H4 (cell line): ENCODE measurements around the gene GFOD1. TPM values are rescaled to one million over a fixed set of nuclear protein-coding genes. Genes with fewer than 3 reads are reported as not detected.
A peak's percentile ranks its signal among the peaks of the same experiment; 100 is the strongest.

Source experiments
- DNase-seq: peaks from one replicate; pipeline ENCODE4 v3.0.0-alpha.2; 2015; ENCODE audit warnings: low spot score
- total RNA-seq: library from RNA; depleted of rRNA; stranded (reverse); fragments of >200 nt; shearing (Covaris generic); gene quantifications from 2 replicates; pipeline ENCODE4 v1.2.3, GENCODE V29; 2014; rRNA removed

GFOD1 gene, protein sequence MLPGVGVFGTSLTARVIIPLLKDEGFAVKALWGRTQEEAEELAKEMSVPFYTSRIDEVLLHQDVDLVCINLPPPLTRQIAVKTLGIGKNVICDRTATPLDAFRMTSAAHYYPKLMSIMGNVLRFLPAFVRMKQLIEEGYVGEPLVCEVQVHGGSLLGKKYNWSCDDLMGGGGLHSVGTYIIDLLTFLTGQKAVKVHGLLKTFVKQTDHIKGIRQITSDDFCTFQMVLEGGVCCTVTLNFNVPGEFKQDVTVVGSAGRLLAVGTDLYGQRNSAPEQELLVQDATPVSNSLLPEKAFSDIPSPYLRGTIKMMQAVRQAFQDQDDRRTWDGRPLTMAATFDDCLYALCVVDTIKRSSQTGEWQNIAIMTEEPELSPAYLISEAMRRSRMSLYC
- 0.82 and 0.87 TPM in 2 replicates for total RNA-seq

DNA sequence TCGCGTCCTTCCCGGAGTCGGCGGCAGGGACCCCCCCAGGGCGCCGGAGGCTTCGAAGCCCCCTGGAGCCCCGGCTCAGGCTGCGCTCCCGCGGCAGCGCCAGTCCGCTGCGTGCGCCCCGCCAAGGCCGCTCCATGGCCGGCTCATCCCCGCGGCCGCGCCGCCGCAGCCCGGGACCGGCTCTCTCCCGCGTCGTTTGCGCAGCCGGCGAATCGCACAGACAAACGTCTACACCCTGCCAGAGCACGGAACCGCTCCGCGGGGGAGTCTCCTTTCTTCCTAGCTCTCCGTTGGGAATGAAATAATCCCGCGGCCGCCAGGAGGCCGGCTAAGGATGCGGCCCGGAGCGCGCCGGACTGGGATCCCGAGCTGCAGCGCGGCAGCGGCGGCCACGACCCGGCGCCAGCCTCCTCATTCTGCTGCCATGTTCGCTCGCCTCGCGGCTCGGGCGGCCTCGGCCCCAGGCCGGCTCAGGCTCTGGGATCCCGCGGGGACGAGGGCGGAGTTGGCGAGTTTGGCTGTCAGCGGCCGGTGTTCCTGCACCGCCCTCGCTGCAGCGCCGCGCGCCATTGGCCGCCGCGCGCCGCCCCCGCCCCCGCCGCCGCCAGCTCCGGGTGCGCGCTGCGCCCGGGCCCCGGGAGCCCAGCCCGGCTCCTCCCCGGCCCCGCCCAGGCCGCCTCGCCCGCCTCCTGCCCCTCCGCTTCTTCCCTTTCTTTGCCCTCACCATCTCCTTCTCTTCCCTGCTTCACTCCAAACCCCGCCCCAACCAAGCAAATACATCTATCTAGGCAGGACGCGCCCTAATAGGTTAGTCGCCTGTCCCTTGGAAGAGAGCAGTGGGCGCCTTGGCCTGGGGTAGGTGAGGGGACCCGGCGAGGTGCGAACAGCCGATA is at the start of gene GFOD1:
TSS of gene GFOD1 (minus strand) at position 479 of the 893 bp plus-strand sequence. CDS start 710 bp downstream, outside the sequence.
- peak; percentile 63 for DNase-seq

GRCh38 chr6:13536796-13537526 is 49.6 kb upstream of the GFOD1 start:
- no peak for DNase-seq

DNA sequence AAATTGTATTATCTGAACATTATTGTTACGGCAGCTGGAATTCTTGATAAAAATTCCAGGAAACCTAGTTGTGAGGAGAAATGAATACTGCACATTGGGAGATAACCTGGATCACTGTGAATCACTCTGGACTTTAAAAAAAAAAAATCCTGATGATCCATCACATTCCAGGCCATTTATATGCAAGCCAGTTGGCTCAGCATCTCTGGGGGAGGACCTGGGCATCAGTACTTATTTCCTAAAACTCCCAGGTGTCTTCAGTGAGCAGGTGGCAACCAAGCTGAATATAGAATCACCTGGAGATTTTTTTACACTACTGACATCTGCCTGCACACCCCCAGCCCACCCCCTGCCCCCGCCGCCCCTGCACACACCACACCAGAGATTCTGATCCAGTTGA is 47.9 kb upstream of the GFOD1 start:
- no peak for DNase-seq

- DNase-seq: no peak
Observed at GRCh38 chr6:13534536-13534935, 47.1 kb upstream of the GFOD1 start.

DNA sequence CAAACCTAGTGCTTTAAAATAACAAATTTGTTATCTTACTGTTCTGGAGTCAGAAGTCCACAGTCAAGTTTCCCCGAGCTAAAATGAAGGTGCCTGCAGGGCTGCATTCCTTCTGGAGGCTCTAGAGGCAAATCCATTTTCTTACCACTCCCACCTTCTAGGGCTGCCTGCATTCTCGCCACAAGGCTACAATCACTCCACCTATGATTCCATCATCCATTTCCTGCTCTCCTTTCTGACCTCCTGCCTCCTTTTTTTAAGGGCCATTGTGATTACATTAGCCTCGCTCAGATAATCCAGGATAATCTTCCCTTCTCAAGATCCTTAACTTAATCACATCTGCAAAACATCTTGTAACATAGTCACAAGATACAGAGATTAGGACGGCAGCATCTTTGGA is 44.6 kb upstream of the GFOD1 start:
- no peak for DNase-seq

DNA sequence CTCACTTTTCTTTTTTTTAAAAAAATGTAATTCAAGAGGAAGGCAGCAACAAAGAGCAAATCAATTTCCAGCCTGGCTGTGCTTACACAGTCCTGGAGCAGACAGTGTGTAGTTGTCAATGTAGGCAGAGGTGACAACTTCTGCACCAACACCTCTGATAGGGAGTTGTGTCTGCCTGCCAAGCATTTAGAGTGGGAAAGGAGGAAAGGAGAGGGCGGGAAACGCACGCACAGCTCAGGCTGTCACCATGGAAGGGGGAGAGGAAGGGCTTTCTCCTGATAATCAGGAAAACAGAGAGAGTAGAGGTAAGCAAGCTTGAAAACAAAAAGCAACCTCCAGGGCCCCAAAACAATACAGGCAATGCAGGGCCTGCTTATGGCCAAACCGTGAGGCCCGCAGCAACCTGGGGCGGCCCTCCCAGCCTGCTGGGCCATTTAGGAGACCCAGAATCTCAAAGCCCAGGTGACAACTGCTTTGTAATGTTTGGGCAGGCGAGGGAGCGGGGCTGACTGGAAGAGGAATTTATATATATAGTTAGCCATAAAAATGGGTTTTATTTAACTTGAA is 41.5 kb upstream of the GFOD1 start:
- DNase-seq: no peak

GRCh38 chr6:13528232-13528631 is 40.8 kb upstream of the GFOD1 start:
- no peak for DNase-seq

GRCh38 chr6:13527671-13528056 is 40.3 kb upstream of the GFOD1 start:
- no peak for DNase-seq

- peak; percentile 43 for DNase-seq
Observed at GRCh38 chr6:13526727-13527670, 39.6 kb upstream of the GFOD1 start.

- no peak for DNase-seq
Observed at GRCh38 chr6:13526357-13526726, 38.9 kb upstream of the GFOD1 start.

DNA sequence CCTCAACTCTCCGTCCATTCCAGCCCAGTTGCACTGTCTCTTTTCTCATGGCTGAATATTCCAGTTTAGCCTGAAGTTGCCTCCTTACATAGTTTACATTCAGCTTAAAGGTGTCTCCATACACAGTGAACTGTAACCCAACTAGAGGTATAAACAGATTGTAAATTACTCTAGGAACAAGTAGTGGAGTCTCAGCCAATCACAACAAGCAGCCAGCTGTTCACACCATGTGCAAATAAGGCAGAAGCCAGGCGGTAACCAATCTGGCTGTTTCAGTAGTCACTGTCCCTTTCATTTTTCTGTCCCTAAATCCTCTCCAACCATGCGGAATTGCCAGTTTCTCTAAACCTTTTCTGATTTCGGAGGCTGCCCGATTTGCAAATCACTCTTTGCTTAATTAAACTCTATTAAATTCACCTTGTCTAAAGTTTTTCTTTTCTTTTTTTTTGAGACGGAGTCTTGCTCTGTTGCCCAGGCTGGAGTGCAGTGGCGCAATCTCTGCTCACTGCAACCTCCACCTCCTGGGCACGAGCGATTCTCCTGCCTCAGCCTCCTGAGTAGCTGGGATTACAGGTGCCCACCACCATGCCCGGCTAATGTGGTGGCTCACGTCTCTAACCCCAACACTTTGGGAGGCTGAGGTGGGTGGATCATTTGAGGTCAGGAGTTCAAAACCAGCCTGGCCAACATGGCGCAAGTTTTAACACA is 37.6 kb upstream of the GFOD1 start:
- DNase-seq: no peak

DNA sequence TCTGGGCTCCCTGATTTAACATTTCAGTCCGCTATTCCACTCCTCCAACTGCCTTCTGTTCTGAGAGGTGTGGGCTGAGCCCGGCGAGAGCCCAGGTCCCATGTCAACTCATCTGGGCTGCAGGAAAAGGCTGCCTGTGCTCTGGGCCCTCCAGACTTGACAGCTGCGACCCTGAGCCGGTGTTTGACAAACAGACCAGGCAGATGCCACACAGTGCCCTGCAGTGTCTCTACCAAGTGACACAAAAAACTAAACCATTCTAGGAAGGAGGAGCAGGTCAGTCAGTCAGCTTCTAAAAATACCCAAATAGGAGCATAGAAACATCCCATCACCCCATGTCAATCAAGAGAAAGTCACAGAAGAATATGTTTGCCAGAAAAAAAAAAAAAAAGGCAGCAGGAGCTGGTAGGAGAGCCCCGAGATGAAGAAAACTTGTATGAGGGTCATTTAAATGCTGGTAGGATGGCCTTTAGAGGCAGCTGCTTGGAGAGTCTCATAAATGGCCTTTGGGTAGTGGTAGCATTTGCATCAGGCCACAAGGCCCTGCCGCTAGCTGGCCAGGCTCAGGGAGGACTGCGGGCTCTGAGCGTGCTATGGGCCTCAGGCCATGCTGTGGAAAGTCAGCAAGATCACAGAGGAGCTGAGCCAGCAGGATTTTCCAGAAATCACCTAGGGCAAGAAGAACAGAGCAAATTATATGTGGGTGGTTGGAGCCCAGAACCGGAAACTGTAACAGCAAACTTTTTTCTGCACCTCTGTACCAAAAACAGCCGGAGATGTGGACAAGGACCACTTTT is 36.6 kb upstream of the GFOD1 start:
- no peak for DNase-seq

GRCh38 chr6:13522656-13523055 is 35.3 kb upstream of the GFOD1 start:
- no peak for DNase-seq

DNA sequence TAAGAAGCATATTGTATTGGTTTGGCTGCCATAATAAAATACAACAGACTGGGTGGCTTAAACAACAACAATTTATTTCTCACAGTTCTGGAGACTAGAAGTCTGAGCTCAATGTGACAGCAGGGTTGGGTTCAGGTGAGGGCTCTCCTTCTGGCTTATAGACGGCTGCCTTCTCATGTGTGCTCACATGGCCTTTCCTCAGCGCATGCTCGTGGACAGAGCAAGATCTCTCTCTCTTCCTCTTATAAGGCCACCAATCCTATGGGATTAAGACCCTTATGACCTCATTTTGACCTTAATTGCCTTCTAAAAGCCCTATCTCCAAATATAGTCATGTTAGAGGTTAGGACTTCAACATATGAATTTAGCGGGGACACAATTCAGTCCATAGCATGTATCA is 32.4 kb upstream of the GFOD1 start:
- DNase-seq: no peak

DNA sequence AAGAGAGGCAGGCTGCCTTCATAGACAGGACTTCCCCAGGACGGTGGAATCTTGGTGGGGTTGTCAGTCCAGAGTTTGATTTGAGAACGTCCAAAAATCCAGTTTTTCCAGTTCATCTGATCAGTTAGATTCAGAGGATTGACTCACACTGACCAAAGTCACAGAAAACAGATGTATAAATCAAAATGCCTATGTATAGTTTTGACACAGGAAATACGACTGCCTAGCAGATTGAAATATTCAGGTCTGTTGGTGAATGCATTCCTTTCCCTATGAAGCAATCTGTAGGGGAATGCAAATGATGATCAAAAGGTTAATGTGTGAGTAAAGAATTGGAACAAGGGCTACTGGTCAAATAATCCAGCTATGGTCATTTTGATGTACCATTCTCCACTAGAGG is 29.7 kb upstream of the GFOD1 start:
- DNase-seq: no peak

- DNase-seq: no peak
Observed at GRCh38 chr6:13515912-13516311, 28.5 kb upstream of the GFOD1 start.

DNA sequence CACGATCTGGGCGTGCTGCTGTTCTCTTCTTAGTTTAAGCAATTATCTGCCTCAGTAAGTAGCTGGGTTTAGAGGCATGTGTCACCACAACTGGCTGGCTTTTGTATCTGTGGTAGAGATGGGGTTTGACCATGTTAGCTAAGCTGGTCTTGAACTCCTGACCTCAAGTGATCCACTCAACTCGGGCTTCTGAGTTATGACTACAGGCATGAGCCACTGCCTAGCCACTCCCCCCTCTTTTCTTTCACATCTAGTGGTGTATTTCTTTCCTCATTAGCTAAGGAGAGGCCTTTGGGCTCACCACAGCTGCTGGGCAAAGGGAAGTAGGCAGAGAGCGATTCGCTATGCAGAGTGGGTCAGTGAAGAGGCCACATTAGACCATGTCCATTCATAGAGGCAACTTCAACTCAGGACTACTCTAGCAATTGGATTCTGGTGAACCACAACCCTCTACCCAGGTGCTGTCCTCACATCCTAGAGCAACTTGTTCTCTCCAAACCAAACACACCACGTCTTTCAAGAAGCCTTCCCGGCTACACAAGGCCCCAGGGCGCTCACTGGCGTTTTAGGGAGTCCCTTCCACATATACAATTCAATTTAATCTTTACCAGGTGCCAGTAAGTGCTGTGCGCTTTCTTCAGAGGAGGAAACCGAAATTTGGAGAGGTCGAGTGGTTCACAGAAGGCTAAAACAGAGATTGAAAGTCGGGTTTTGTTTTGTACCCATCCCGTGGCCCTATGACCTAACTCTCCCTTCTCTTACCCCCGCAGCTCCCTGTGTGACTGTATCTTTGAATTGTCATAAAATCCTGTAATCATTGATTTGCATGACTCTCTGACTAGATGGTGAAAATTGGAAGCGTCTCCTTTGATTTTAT is 26.5 kb upstream of the GFOD1 start:
- DNase-seq: no peak

DNA sequence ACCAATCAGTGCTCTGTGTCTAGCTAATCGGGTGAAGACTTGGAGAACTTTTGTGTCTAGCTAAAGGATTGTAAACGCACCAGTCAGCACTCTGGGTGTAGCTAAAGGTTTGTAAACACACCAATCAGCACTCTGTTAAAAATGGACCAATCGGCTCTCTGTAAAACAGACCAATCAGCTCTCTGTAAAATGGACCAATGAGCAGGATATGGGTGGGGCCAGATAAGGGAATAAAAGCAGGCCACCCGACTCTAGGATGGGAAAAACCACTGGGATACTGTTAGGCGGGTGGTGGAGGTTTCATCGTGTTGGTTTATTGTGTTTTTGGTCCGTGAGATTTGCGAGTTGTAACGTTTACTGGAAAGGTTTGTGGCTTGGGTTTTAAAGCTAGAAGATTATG is 25.5 kb upstream of the GFOD1 start:
- DNase-seq: no peak
